GM21576 (cell line): ENCODE results near the gene ABCC10.
"Not testable (repeated sequence)": the region's sequence is repeated elsewhere in the genome, so short reads cannot be mapped to it uniquely, and the experiment has no call there.

ENCODE experiments used
- ATAC-seq: cut with Tn5 transposase; IDR thresholded peaks from one replicate; pipeline ENCODE4 v1.9.1; 2021; ENCODE audit warnings: mild to moderate bottlenecking, moderate library complexity; ENCODE audit not compliant: unreplicated experiment

Gene ABCC10

GRCh38 chr6:43427406-43428111 lies at the start of gene ABCC10:
Gene ABCC10, plus strand, starts transcription at chr6:43427541. Its CDS starts 438 bp downstream, at chr6:43427979.
- ATAC-seq, result peak; percentile 90

- no peak for ATAC-seq
Measured at GRCh38 chr6:43377710-43378229, 49.6 kb upstream of the ABCC10 start.

GRCh38 chr6:43378631-43379030 lies 48.7 kb upstream of the ABCC10 start:
- ATAC-seq, result no peak

- ATAC-seq, result not testable (repeated sequence)
Measured at GRCh38 chr6:43380858-43381257, 46.5 kb upstream of the ABCC10 start.

GRCh38 chr6:43383021-43383667 lies 44.2 kb upstream of the ABCC10 start:
- no peak for ATAC-seq

GRCh38 chr6:43386492-43386891 lies 40.8 kb upstream of the ABCC10 start:
- no peak for ATAC-seq

GRCh38 chr6:43389730-43390295 lies 37.5 kb upstream of the ABCC10 start:
- ATAC-seq, result no peak

GRCh38 chr6:43390753-43391439 lies 36.4 kb upstream of the ABCC10 start:
- ATAC-seq, result not testable (repeated sequence)

- ATAC-seq, result no peak
Measured at GRCh38 chr6:43391440-43392031, 35.8 kb upstream of the ABCC10 start.

GRCh38 chr6:43393133-43393532 lies 34.2 kb upstream of the ABCC10 start:
- not testable (repeated sequence) for ATAC-seq

- no peak for ATAC-seq
Measured at GRCh38 chr6:43393602-43394001, 33.7 kb upstream of the ABCC10 start.

GRCh38 chr6:43394982-43395381 lies 32.4 kb upstream of the ABCC10 start:
- ATAC-seq, result no peak

- no peak for ATAC-seq
Measured at GRCh38 chr6:43395776-43396175, 31.6 kb upstream of the ABCC10 start.

- no peak for ATAC-seq
Measured at GRCh38 chr6:43396408-43397149, 30.8 kb upstream of the ABCC10 start.

GRCh38 chr6:43399932-43400487 lies 27.3 kb upstream of the ABCC10 start:
- no peak for ATAC-seq

- ATAC-seq, result no peak
Measured at GRCh38 chr6:43401730-43402129, 25.6 kb upstream of the ABCC10 start.

- no peak for ATAC-seq
Measured at GRCh38 chr6:43402820-43403219, 24.5 kb upstream of the ABCC10 start.

GRCh38 chr6:43405354-43405753 lies 22.0 kb upstream of the ABCC10 start:
- ATAC-seq, result no peak

GRCh38 chr6:43407296-43407695 lies 20.0 kb upstream of the ABCC10 start:
- ATAC-seq, result no peak

GRCh38 chr6:43408259-43408658 lies 19.1 kb upstream of the ABCC10 start:
- ATAC-seq, result no peak
